ENCODE data around the gene ATP8A1. TPM values are rescaled to one million over a fixed set of nuclear protein-coding genes. Genes with fewer than 3 reads are reported as not detected.

Gene ATP8A1
- total RNA-seq, 1 experiment from 2014 or later, result 3.9 TPM

Other genes with a start within 250 kb of the ATP8A1 start
- not detected in 2 replicates for gene GRXCR1, start 235.6 kb upstream of the ATP8A1 start, total RNA-seq (2014; rRNA removed; shearing (Covaris generic))

Data from H7 (cell line).